ENCODE results near the gene ATF7. TPM values are rescaled to one million over a fixed set of nuclear protein-coding genes. Genes with fewer than 3 reads are reported as not detected.
"Not testable (repeated sequence)": the region's sequence is repeated elsewhere in the genome, so short reads cannot be mapped to it uniquely, and the experiment has no call there.

ATF7 gene
- total RNA-seq, 1 donor = 28.6 TPM

DNA sequence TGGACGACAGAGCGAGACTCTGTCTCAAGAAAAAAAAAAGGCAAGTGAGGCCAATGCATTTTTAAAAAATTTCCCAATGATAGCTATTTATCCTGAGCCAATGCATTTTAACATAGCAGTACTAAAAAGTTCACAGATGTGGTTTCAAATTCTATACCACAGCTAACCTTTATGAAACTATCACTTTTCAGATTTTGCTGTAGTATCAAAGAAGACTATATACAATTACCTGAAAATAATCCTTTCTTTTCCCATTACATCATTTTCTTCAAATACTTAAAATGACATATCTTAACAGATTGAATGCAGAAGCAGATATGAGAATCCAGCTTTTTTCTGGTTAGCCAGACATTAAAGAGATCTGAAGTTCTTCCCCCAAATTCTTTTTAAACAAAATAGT lies 13.2 kb downstream of the ATF7 start:
- DNase-seq (ENCODE audit: low read depth) = no peak
- TF ChIP-seq, protein P1, sequence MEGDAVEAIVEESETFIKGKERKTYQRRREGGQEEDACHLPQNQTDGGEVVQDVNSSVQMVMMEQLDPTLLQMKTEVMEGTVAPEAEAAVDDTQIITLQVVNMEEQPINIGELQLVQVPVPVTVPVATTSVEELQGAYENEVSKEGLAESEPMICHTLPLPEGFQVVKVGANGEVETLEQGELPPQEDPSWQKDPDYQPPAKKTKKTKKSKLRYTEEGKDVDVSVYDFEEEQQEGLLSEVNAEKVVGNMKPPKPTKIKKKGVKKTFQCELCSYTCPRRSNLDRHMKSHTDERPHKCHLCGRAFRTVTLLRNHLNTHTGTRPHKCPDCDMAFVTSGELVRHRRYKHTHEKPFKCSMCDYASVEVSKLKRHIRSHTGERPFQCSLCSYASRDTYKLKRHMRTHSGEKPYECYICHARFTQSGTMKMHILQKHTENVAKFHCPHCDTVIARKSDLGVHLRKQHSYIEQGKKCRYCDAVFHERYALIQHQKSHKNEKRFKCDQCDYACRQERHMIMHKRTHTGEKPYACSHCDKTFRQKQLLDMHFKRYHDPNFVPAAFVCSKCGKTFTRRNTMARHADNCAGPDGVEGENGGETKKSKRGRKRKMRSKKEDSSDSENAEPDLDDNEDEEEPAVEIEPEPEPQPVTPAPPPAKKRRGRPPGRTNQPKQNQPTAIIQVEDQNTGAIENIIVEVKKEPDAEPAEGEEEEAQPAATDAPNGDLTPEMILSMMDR (IDR thresholded peaks at IDR 0.05; ENCODE audit: insufficient read depth, low read length) = no peak
- no peak overlapping the region for H3K4me3 ChIP-seq (ENCODE audit: low read depth, low read length)

DNA sequence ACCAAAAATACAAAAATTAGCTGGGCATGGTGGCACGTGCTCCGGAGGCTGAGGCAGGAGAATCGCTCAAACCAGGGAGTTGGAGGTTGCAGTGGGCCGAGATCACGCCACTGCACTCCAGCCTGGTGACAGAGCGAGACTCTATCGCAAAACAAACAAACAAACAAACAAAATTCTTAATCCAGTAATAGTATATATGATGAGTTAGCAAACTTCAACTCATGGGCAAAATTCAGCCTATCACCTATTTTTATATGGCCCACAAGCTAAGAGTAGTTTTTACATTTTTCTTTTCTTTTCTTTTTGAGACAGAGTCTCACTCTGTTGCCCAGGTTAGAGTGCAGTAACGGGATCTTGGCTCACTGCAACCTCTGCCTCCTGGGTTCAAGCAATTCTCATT lies 14.9 kb downstream of the ATF7 start:
- DNase-seq (ENCODE audit: low read depth) = no peak
- H3K4me3 ChIP-seq (ENCODE audit: low read depth, low read length) = no peak overlapping the region
- TF ChIP-seq, protein P1 (IDR thresholded peaks at IDR 0.05; ENCODE audit: insufficient read depth, low read length) = no peak

DNA sequence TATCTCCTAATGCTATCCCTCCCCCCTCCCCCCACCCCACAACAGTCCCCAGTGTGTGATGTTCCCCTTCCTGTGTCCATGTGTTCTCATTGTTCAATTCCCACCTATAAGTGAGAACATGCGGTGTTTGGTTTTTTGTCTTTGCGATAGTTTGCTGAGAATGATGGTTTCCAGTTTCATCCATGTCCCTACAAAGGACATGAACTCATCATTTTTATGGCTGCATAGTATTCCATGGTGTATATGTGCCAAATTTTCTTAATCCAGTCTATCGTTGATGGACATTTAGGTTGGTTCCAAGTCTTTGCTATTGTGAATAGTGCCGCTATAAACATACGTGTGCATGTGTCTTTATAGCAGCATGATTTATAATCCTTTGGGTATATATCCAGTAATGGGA lies 19.5 kb downstream of the ATF7 start:
- DNase-seq (ENCODE audit: low read depth); H3K4me3 ChIP-seq (ENCODE audit: low read depth, low read length): not testable (repeated sequence)

DNA sequence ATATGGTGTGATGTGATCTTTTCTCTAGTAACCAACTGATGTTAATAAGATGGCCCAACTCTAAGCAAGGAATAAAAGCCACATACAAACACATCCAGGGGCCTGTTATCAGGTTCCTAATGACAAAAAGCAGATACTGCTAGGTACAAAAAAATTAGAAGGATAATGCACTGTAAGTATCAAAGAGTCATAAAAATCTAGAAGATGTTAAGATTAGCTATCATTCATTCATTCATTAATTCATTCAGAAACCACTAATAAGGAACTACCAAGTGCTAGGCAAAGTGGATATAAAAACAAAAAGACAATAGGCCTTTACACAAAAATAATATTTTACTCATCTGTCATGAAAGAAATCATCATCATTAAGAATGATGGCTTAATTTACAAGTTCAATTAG lies 21.6 kb downstream of the ATF7 start:
- TF ChIP-seq, protein P1 (IDR thresholded peaks at IDR 0.05; ENCODE audit: insufficient read depth, low read length) = no peak
- no peak for DNase-seq (ENCODE audit: low read depth)
- H3K4me3 ChIP-seq (ENCODE audit: low read depth, low read length) = no peak overlapping the region

DNA sequence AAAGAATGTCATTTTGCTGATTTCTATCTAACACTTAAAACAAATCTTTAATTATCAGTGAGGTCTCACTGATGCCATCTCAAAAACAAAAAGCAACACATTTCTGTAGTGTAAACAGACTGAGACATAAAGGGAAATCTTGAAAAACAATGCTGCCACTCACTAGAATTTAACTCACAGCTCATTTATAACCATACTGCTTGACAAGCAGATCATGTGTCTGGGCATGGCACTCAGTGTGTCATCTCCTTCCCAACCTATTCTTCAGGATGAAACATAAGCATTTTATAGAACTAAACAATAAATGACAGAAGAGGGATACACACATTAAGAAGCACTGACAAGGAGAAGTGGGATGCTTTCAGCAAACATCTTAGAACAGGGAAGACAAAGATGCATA lies 22.4 kb downstream of the ATF7 start:
- DNase-seq (ENCODE audit: low read depth) = no peak
- TF ChIP-seq, protein P1 (IDR thresholded peaks at IDR 0.05; ENCODE audit: insufficient read depth, low read length) = no peak
- no peak overlapping the region for H3K4me3 ChIP-seq (ENCODE audit: low read depth, low read length)

DNA sequence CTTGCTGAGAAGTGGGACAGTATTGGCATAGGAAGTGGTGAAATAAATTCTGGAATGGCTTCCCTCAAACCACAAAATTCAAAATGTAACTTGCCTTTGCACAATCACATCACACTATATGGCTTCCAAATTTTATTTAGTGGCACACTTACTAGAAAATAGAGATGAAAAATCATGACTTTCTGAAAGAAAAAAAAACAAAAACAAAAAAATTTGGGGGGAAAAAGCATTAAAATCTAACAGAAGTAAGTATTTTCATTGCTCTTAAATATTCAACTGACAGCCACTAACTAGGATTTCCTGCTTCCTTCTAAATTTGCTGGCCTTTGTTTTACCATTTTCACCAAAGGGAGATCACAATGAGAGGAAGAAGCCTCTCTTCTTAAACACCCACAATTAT lies 23.0 kb downstream of the ATF7 start:
- TF ChIP-seq, protein P1 (IDR thresholded peaks at IDR 0.05; ENCODE audit: insufficient read depth, low read length) = no peak
- no peak overlapping the region for H3K4me3 ChIP-seq (ENCODE audit: low read depth, low read length)
- DNase-seq (ENCODE audit: low read depth) = no peak

DNA sequence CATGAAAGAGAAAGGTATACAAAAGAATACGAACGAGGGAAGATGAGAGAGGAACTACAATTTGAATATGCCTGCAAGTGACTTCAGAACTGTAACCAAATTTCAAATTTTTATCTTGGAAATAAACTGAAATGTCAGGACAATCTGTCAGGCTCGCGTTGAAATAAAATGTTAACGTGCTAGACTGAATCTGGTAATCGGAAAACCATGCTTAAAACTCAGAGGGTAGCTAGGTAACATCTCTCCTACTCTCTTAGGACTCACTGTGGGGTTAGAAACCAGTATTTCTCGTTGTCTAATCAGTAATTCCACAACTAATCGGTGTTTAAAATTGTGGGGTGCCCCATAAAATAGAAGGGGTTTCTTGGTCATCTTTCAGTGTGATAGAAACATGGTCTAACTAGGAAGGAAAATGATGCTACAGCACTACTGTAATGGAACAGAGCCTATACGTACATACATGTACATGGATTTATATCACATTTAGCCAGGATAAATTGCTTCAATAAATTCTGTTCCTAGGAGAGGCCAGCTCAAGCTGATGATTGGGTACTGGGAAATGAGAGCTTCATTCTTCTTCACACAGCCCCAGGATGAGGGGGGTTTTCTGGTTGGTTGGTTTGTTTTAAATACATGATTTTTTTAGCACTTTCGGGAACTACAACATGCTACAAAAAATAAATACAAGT lies 23.9 kb downstream of the ATF7 start:
- no peak overlapping the region for H3K4me3 ChIP-seq (ENCODE audit: low read depth, low read length)
- DNase-seq (ENCODE audit: low read depth) = no peak
- TF ChIP-seq, protein P1 (IDR thresholded peaks at IDR 0.05; ENCODE audit: insufficient read depth, low read length) = no peak
